Left ventricle myocardium inferior (tissue), 1 donor: ENCODE measurements around the gene PPP1R37. TPM values are rescaled to one million over a fixed set of nuclear protein-coding genes. Genes with fewer than 3 reads are reported as not detected.

Source experiments
- DNase-seq: peaks from one replicate; pipeline ENCODE4 v3.0.0-alpha.2; 2020
- H3K27ac ChIP-seq: fragments of 200-600 bp; replicated peaks from 2 replicates; pipeline ENCODE4 v1.8.0; 2021
- H3K27me3 ChIP-seq: fragments of 200-600 bp; 2 replicates; pipeline ENCODE4 v1.8.0; 2021; ENCODE audit warnings: low read depth
- H3K36me3 ChIP-seq: fragments of 200-600 bp; 2 replicates; pipeline ENCODE4 v1.8.0; 2021
- H3K4me1 ChIP-seq: fragments of 200-600 bp; 2 replicates; pipeline ENCODE4 v1.8.0; 2021
- H3K4me3 ChIP-seq: fragments of 200-600 bp; 2 replicates; pipeline ENCODE4 v1.8.0; 2021; ENCODE audit warnings: mild to moderate bottlenecking, moderate library complexity
- H3K9me3 ChIP-seq: fragments of 200-600 bp; replicated peaks from 2 replicates; pipeline ENCODE4 v1.8.0; 2021
- intact Hi-C: fragments of 100-400 bp; cut with micrococcal nuclease; formaldehyde crosslinking; loops from one replicate; pipeline ENCODE4 v1.11.0; 2022
- total RNA-seq: library from RNA; stranded (reverse); fragmentation: NEBNext Ultra II Directional; extraction: Animal tissue kit (Norgen Biotek cat#: 25700); gene quantifications from one replicate; pipeline ENCODE4 v1.2.1, GENCODE V29; 2021
- TF ChIP-seq, protein P1 (sequence below): fragments of 200-600 bp; IDR thresholded peaks from 2 replicates; pipeline ENCODE4 v1.8.0; 2021; ENCODE audit warnings: antibody characterized with exemption, mild to moderate bottlenecking, borderline replicate concordance
- donor health status: DM: no; HTN: yes; CAD: no; lungs with severe emphysema.

The PPP1R37 gene
- total RNA-seq, 1 donor from 2014 or later: 15.9 TPM

- H3K9me3 ChIP-seq: no peaks in the 10 kb centered on the region
- DNase-seq: no peak
- H3K27me3 ChIP-seq: no peaks in the 10 kb centered on the region
- TF ChIP-seq, protein P1, sequence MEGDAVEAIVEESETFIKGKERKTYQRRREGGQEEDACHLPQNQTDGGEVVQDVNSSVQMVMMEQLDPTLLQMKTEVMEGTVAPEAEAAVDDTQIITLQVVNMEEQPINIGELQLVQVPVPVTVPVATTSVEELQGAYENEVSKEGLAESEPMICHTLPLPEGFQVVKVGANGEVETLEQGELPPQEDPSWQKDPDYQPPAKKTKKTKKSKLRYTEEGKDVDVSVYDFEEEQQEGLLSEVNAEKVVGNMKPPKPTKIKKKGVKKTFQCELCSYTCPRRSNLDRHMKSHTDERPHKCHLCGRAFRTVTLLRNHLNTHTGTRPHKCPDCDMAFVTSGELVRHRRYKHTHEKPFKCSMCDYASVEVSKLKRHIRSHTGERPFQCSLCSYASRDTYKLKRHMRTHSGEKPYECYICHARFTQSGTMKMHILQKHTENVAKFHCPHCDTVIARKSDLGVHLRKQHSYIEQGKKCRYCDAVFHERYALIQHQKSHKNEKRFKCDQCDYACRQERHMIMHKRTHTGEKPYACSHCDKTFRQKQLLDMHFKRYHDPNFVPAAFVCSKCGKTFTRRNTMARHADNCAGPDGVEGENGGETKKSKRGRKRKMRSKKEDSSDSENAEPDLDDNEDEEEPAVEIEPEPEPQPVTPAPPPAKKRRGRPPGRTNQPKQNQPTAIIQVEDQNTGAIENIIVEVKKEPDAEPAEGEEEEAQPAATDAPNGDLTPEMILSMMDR: no peak
- intact Hi-C loops: no loop called here
- H3K36me3 ChIP-seq: peaks cover 3% of the 10 kb centered on the region
- H3K4me3 ChIP-seq: peak overlapping the region; percentile 66
- H3K27ac ChIP-seq: peak overlapping the region; percentile 51
- H3K4me1 ChIP-seq: peaks cover 50% of the 10 kb centered on the region
These were observed 15.9 kb upstream of the PPP1R37 start for GRCh38 chr19:45076851-45077730.

DNA sequence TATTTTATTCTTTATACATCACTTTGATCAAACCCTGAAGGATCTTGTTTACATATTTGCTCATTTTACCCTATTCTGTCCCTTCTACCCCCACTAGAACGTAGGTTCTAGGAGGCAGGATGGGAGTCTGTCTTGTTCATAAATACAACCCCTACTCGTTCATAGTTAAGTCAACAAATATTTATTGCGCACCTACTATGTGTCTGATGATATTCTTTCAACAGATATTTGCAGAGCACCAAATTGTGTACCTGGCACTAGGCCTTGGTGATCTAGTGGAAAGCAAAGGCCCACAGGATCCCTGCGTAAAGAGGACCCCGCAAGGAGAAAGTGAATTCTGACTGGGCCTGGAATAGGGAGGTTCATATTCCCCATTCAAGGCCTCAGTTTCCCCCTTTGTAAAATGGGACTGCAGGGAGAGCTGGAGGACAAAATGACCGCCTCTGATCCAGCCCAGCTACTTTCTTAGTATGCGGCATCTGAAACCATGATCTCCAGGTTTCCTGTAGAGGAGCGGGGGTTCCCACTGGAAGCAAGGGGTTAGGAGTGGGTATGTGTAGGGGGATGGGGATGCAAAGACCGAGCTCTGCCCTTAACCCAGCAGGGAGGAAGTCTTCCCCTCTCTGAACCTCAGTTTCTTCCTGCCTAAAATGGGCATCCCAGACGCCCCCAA is 14.5 kb upstream of the PPP1R37 start:
- Histone ChIP-seq H3K9me3 (no peaks in the 10 kb centered on the region), H3K27ac (peak overlapping the region; percentile 85), H3K4me3 (peak overlapping the region; percentile 96), H3K27me3 (no peaks in the 10 kb centered on the region), H3K36me3 (peaks cover 5% of the 10 kb centered on the region), H3K4me1 (peaks cover 50% of the 10 kb centered on the region)
- TF ChIP-seq, protein P1: no peak
- intact Hi-C loops: no loop called here
- no peak for DNase-seq

- no peaks in the 10 kb centered on the region for H3K9me3 ChIP-seq
- H3K27me3 ChIP-seq: no peaks in the 10 kb centered on the region
- TF ChIP-seq, protein P1: peak; percentile 36
- H3K4me3 ChIP-seq: peak within 1 kb of the TSS; percentile 96
- peak; percentile 77 for DNase-seq
- H3K27ac ChIP-seq: peak within 1 kb of the TSS; percentile 85
- H3K4me1 ChIP-seq: peaks cover 50% of the 10 kb centered on the region
- peaks cover 5% of the 10 kb centered on the region for H3K36me3 ChIP-seq
- intact Hi-C loops: no loop called here
These were observed 13.7 kb upstream of the PPP1R37 start, which contains the start of gene GEMIN7 for GRCh38 chr19:45079063-45079910. Gene GEMIN7 (plus strand): TSS chr19:45079260. CDS start chr19:45090115, 10,855 bp downstream.

- H3K36me3 ChIP-seq: peaks cover 6% of the 10 kb centered on the region
- H3K9me3 ChIP-seq: no peaks in the 10 kb centered on the region
- intact Hi-C loops: no loop called here
- TF ChIP-seq, protein P1: no peak
- H3K4me1 ChIP-seq: peaks cover 48% of the 10 kb centered on the region
- H3K27me3 ChIP-seq: no peaks in the 10 kb centered on the region
- DNase-seq: no peak
- peak overlapping the region; percentile 96 for H3K4me3 ChIP-seq
- H3K27ac ChIP-seq: no peak overlapping the region
These were observed 13.0 kb upstream of the PPP1R37 start for GRCh38 chr19:45079911-45080370.

- DNase-seq: no peak
- Histone ChIP-seq H3K4me1 (peaks cover 27% of the 10 kb centered on the region), H3K9me3 (no peaks in the 10 kb centered on the region), H3K4me3 (no peak overlapping the region), H3K27me3 (no peaks in the 10 kb centered on the region), H3K27ac (no peak overlapping the region), H3K36me3 (peaks cover 9% of the 10 kb centered on the region)
- TF ChIP-seq, protein P1: no peak
- intact Hi-C loops: no loop called here
These were observed 10.8 kb upstream of the PPP1R37 start for GRCh38 chr19:45082170-45082569.
